Hepatocyte (in vitro differentiated cells): ENCODE measurements around the gene SCFD2. TPM values are rescaled to one million over a fixed set of nuclear protein-coding genes. Genes with fewer than 3 reads are reported as not detected.
"Not testable (repeated sequence)": the region's sequence is repeated elsewhere in the genome, so short reads cannot be mapped to it uniquely, and the experiment has no call there.

Experiments used
- DNase-seq: peaks from one replicate; pipeline ENCODE4 v3.0.0-alpha.2; 2016; ENCODE audit warnings: low spot score
- H2AFZ ChIP-seq: fragments of 200-600 bp; sonication (generic); 2 replicates; pipeline ENCODE4 v1.6.0; 2016; ENCODE audit warnings: antibody characterized with exemption, mild to moderate bottlenecking
- H3K27ac ChIP-seq: fragments of 200-600 bp; sonication (generic); 2 replicates; pipeline ENCODE4 v1.5.1; 2016; ENCODE audit warnings: mild to moderate bottlenecking
- H3K27me3 ChIP-seq: fragments of 200-600 bp; sonication (generic); 2 replicates; pipeline ENCODE4 v1.6.1; 2016
- H3K36me3 ChIP-seq: fragments of 200-600 bp; sonication (generic); replicated peaks from 2 replicates; pipeline ENCODE4 v1.5.1; 2016; ENCODE audit warnings: low read depth; ENCODE audit not compliant: insufficient read depth
- H3K4me1 ChIP-seq: fragments of 200-600 bp; sonication (generic); 2 replicates; pipeline ENCODE4 v1.5.1; 2016; ENCODE audit warnings: mild to moderate bottlenecking, moderate library complexity; ENCODE audit not compliant: insufficient read depth
- H3K4me2 ChIP-seq: fragments of 200-600 bp; sonication (generic); 2 replicates; pipeline ENCODE4 v1.6.0; 2016
- H3K4me3 ChIP-seq: fragments of 200-600 bp; sonication (generic); 2 replicates; pipeline ENCODE4 v1.5.1; 2016; ENCODE audit warnings: mild to moderate bottlenecking
- H3K79me2 ChIP-seq: fragments of 200-600 bp; sonication (generic); 2 replicates; pipeline ENCODE4 v1.6.0; 2017; ENCODE audit warnings: mild to moderate bottlenecking
- H3K9me2 ChIP-seq: fragments of 200-600 bp; sonication (generic); replicated peaks from 2 replicates; pipeline ENCODE4 v1.6.0; 2017; ENCODE audit warnings: mild to moderate bottlenecking; ENCODE audit not compliant: insufficient read depth
- H3K9me3 ChIP-seq: fragments of 200-600 bp; sonication (generic); 2 replicates; pipeline ENCODE4 v1.5.1; 2016; ENCODE audit warnings: low read depth, mild to moderate bottlenecking
- H4K20me1 ChIP-seq: fragments of 200-600 bp; sonication (generic); 2 replicates; pipeline ENCODE4 v1.6.0; 2016; ENCODE audit warnings: mild to moderate bottlenecking; ENCODE audit not compliant: insufficient read depth, poor library complexity, severe bottlenecking
- CTCF ChIP-seq: fragments of 200-600 bp; sonication (generic); IDR thresholded peaks from 2 replicates; pipeline ENCODE4 v1.5.1; 2016; ENCODE audit warnings: antibody characterized with exemption, mild to moderate bottlenecking; ENCODE audit not compliant: poor library complexity
- EZH2 ChIP-seq: fragments of 200-600 bp; sonication (generic); IDR thresholded peaks from 2 replicates; pipeline ENCODE4 v1.6.1; 2016; ENCODE audit warnings: antibody characterized with exemption, mild to moderate bottlenecking, borderline replicate concordance
- EZH2phosphoT487 ChIP-seq: fragments of 200-600 bp; sonication (generic); IDR thresholded peaks from one replicate; pipeline ENCODE4 v1.6.1; 2018; ENCODE audit warnings: antibody characterized with exemption, mild to moderate bottlenecking, low read depth, moderate library complexity; ENCODE audit not compliant: unreplicated experiment, severe bottlenecking
- WGBS: methylation state at CpG from one replicate; pipeline ENCODE4 v1.1.6; 2016; ENCODE audit warnings: low lambda C conversion rate; ENCODE audit errors: missing lambda C conversion rate; 5-methylcytosine and 5-hydroxymethylcytosine counted together
- polyA plus RNA-seq: library from polyadenylated mRNA; unstranded; fragments of >200 nt; fragmentation: Nextera tagmentation; extraction: Ambion mirVana; gene quantifications from 2 replicates; pipeline ENCODE4 v1.2.1, GENCODE V29; 2016
- total RNA-seq: library from RNA; depleted of rRNA; stranded (reverse); fragments of >200 nt; gene quantifications from 2 replicates; pipeline ENCODE4 v1.2.3, GENCODE V29; 2014

Gene SCFD2
- total and polyA plus RNA-seq, 2 experiments from 2014 or later = 8.4 to 15.7 TPM

DNA sequence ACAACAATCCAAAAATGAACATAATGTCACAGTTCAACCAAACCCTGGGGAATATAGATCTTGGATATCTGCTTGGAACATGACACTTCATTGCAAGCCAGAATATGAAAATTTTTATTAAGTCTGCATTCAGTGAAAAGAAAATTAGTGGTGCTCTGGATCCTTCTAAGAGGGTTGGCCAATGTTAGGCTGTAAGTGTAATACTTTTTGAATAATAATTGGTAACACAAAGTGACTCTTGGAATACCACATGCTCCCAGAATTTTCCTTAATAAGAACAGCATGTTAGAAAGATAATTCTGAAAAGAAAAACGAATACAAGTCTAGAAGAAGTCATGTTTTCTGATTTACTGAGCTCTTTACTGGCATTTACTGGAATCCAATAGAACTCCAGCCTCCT is 328.0 kb downstream of the SCFD2 start:
- H2AFZ ChIP-seq = no peak overlapping the region
- no peaks in the 10 kb centered on the region for H4K20me1 ChIP-seq
- TF ChIP-seq EZH2phosphoT487 (no peak), CTCF (no peak), EZH2 (no peak)
- H3K4me2 ChIP-seq = no peak overlapping the region
- H3K27ac ChIP-seq = no peak overlapping the region
- no peaks in the 10 kb centered on the region for H3K9me3 ChIP-seq
- H3K4me1 ChIP-seq = peaks cover 5% of the 10 kb centered on the region
- no peaks in the 10 kb centered on the region for H3K36me3 ChIP-seq
- 39% methylated on average over 1 of the region's 1 CpG for WGBS
- H3K9me2 ChIP-seq = no peaks in the 10 kb centered on the region
- no peaks in the 10 kb centered on the region for H3K27me3 ChIP-seq
- no peak for DNase-seq
- no peaks in the 10 kb centered on the region for H3K79me2 ChIP-seq
- no peak overlapping the region for H3K4me3 ChIP-seq

DNA sequence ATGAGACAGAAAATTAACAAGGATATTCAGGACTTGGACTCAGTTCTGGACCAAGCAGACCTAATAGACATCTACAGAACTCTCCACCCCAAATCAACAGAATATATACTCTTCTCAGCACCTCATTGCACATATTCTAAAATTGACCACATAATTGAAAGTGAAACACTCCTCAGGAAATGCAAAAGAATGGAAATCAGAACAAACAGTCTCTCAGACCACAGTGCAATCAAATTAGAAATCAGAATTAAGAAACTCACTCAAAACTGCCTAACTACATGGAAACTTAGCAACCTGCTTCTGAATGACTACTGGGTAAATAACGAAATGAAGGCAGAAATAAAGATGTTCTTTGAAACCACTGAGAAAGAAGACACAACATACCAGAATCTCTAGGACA is 333.0 kb downstream of the SCFD2 start:
- WGBS = 67% methylated on average over 1 of the region's 1 CpG
- not testable (repeated sequence) for DNase-seq, H3K9me3 ChIP-seq

GRCh38 chr4:53026233-53026632 is 339.6 kb downstream of the SCFD2 start:
- Histone ChIP-seq H3K36me3 (no peaks in the 10 kb centered on the region), H3K27ac (no peak overlapping the region), H3K9me2 (no peaks in the 10 kb centered on the region), H3K4me2 (no peak overlapping the region), H3K27me3 (no peaks in the 10 kb centered on the region), H3K9me3 (no peaks in the 10 kb centered on the region), H3K4me1 (no peaks in the 10 kb centered on the region), H3K4me3 (no peak overlapping the region), H4K20me1 (no peaks in the 10 kb centered on the region), H2AFZ (no peak overlapping the region), H3K79me2 (no peaks in the 10 kb centered on the region)
- 29% methylated on average over 2 of the region's 2 CpGs for WGBS
- TF ChIP-seq EZH2 = no peak
- TF ChIP-seq CTCF = no peak
- TF ChIP-seq EZH2phosphoT487 = no peak
- DNase-seq = no peak

More for the DNA sequence above, 333.0 kb downstream of the SCFD2 start:
- H3K4me2 ChIP-seq, H4K20me1 ChIP-seq, H3K4me3 ChIP-seq, H3K4me1 ChIP-seq, H3K27me3 ChIP-seq, H3K36me3 ChIP-seq, H2AFZ ChIP-seq, H3K27ac ChIP-seq, H3K79me2 ChIP-seq, H3K9me2 ChIP-seq: not testable (repeated sequence)

DNA sequence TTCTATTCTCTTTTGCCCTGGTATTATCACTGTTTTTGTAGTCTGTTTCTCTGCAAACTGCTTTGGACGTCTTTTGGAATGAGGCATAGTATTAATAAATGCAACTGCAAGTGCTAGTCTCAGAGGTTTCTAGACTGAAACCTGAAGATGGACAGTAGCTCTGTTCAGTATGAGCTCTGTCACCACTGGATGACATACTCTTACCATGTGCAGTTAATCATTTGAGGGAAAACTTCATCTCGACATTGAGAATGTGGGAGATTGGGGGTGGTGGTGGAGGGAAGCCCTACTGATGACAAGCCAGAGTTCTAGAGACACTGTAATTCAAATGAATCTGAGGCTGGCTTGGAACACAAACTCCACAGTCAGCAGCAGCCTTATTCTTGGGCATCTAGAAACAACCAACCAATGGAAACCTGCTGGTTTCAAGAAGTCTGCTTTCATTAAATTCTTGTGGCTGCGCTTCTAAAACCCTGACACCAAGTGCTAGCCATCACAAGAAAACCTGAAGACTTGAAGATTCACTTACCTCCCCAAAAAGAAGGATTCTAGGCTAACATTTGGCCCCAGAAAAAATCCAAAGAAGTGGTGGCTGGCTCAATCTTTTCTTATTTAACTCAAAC is 342.1 kb downstream of the SCFD2 start:
- no peak for TF ChIP-seq EZH2phosphoT487
- TF ChIP-seq CTCF = no peak
- no peak for TF ChIP-seq EZH2
- Histone ChIP-seq H4K20me1 (no peaks in the 10 kb centered on the region), H3K4me2 (no peak overlapping the region), H3K4me1 (peaks cover 10% of the 10 kb centered on the region), H3K79me2 (no peaks in the 10 kb centered on the region), H3K27me3 (no peaks in the 10 kb centered on the region), H2AFZ (no peak overlapping the region), H3K4me3 (no peak overlapping the region), H3K36me3 (no peaks in the 10 kb centered on the region), H3K9me2 (no peaks in the 10 kb centered on the region), H3K27ac (no peak overlapping the region), H3K9me3 (no peaks in the 10 kb centered on the region)
- no peak for DNase-seq
- 89% methylated on average over 3 of the region's 3 CpGs for WGBS
